ENCODE data around the gene SLC25A18. TPM values are rescaled to one million over a fixed set of nuclear protein-coding genes. Genes with fewer than 3 reads are reported as not detected.

Gene SLC25A18
- total and polyA plus RNA-seq, 2 experiments from 2014 or later, result 0.59 to 0.60 TPM

DNA sequence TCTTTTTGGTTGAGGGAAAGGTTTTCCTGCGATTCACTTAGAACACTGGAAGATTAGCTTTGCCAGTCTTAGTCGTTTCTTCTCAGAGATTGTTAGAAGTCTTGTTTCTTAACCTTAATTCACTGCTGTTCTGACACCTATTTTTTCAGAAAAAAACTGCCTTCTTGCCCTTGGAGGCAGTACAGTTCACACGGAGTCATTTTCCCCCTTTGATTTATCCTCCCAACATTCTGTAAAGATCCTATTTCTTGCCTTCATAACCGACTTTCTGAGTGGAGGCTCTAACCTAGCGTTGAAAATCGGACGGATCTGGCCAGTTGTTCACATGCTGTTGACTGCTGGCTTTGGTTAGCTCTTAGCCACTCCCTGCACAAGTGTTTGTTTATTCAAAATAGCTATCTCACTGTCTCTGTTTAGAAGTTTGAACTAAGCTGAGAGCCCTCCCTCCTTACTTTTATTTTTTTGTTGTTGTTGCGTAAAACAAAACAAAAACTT, 76.0 kb downstream of the SLC25A18 start:
- Histone ChIP-seq H3K27me3 (no peaks in the 10 kb centered on the region), H3K36me3 (no peaks in the 10 kb centered on the region), H3K4me1 (ENCODE audit: low read depth) (peaks cover 6% of the 10 kb centered on the region), H3K9me3 (ENCODE audit: low read depth) (no peaks in the 10 kb centered on the region), H3K27ac (peak overlapping the region; percentile 100), H3K4me3 (peak overlapping the region; percentile 83)
- TF ChIP-seq CTCF (IDR thresholded peaks at IDR 0.05; ENCODE audit: low read depth, low read length), result no peak
- DNase-seq (ENCODE audit: low read depth in 1 of 2, low spot score in 1 of 2), result peak; percentile 43 to 58

Other genes with a start within 250 kb of the SLC25A18 start
- 17.3 and 32.3 TPM in 2 replicates for gene CECR2, start 194.0 kb upstream of the SLC25A18 start, total RNA-seq
- gene CECR2, start 194.0 kb upstream of the SLC25A18 start, polyA plus RNA-seq, result 4.6 and 9.7 TPM in 2 replicates
- gene ATP6V1E1, start 65.3 kb downstream of the SLC25A18 start, total RNA-seq, result 75.2 and 111 TPM in 2 replicates
- gene ATP6V1E1, start 65.3 kb downstream of the SLC25A18 start, polyA plus RNA-seq, result 113 and 116 TPM in 2 replicates
- 54.5 and 61.5 TPM in 2 replicates for gene BCL2L13, start 75.3 kb downstream of the SLC25A18 start, total RNA-seq
- 35.3 and 37.5 TPM in 2 replicates for gene BCL2L13, start 75.3 kb downstream of the SLC25A18 start, polyA plus RNA-seq
- gene BID, start 211.0 kb downstream of the SLC25A18 start, total RNA-seq, result 36.0 and 57.7 TPM in 2 replicates
- 30.8 and 40.8 TPM in 2 replicates for gene BID, start 211.0 kb downstream of the SLC25A18 start, polyA plus RNA-seq